GM12878 (cell line): ENCODE data around the gene C11orf65. TPM values are rescaled to one million over a fixed set of nuclear protein-coding genes. Genes with fewer than 3 reads are reported as not detected.

ENCODE experiments used
- ATF7 ChIP-seq: fragments of 450-650 bp; IDR thresholded peaks from 2 replicates; pipeline ENCODE4 v1.6.1; 2016; ENCODE audit warnings: low read depth, mild to moderate bottlenecking
- CHD4 ChIP-seq: fragments of 200-600 bp; sonication (generic); IDR thresholded peaks from 2 replicates; pipeline ENCODE4 v1.6.1; 2016; ENCODE audit warnings: mild to moderate bottlenecking
- JUNB ChIP-seq: IDR thresholded peaks from 2 replicates; pipeline ENCODE4 v1.6.1; 2016; ENCODE audit warnings: antibody characterized with exemption, mild to moderate bottlenecking
- MEF2A ChIP-seq: IDR thresholded peaks from 2 replicates; pipeline ENCODE4 v1.6.1; 2011; ENCODE audit warnings: low read depth, mild to moderate bottlenecking, low read length, moderate library complexity; ENCODE audit not compliant: insufficient read depth
- TBL1XR1 ChIP-seq: IDR thresholded peaks from 2 replicates; pipeline ENCODE4 v1.6.1; 2012; ENCODE audit warnings: low read depth, low read length, improper control_type of control experiment
- polyA plus RNA-seq, 11 experiments: library from polyadenylated mRNA; depleted of rRNA in 4 of 11; unstranded in 6 of 11; stranded (reverse) in 5 of 11; fragments of >200 nt; fragmentation: Nextera tagmentation in 4 of 11; fragmentation: Illumina TruSeq in 1 of 11; extraction: Ambion mirVana in 4 of 11; extraction: Trizol in 1 of 11; gene quantifications; 1 replicate in 1 of 11; 2 replicates in 10 of 11; pipeline versions ENCODE4 v1.2.1 to v1.2.3, GENCODE V29; 2011 to 2016; ENCODE audit warnings: inconsistent platforms in 2 of 11, missing spikeins in 2 of 11, low read depth in 1 of 11
- total RNA-seq, 4 experiments: library from RNA; depleted of rRNA in 3 of 4; stranded (reverse); fragments of >200 nt in 3 of 4; fragmentation: Illumina TruSeq in 1 of 4; extraction: Trizol in 1 of 4; gene quantifications; 2 replicates each; pipeline versions ENCODE4 v1.2.1 to v1.2.3, GENCODE V29; 2013 to 2021
- TF ChIP-seq, protein P1 (sequence below): fragments of 450-650 bp; IDR thresholded peaks from 2 replicates; pipeline ENCODE4 v1.6.1; 2017; ENCODE audit warnings: antibody characterized with exemption, mild to moderate bottlenecking, moderate library complexity
- TF ChIP-seq, protein P2 (sequence below): fragments of 450-650 bp; IDR thresholded peaks from 2 replicates; pipeline ENCODE4 v1.6.1; 2017; ENCODE audit warnings: mild to moderate bottlenecking
- TF ChIP-seq, protein P3 (sequence below): fragments of 450-650 bp; IDR thresholded peaks from 2 replicates; pipeline ENCODE4 v1.6.1; 2018; ENCODE audit warnings: borderline replicate concordance, mild to moderate bottlenecking; ENCODE audit not compliant: partially characterized antibody
- TF ChIP-seq, protein P4 (sequence below): fragments of 450-650 bp; formaldehyde crosslinking; IDR thresholded peaks from 2 replicates; pipeline ENCODE4 v1.4.0; 2020; ENCODE audit warnings: mild to moderate bottlenecking, moderate library complexity
- TF ChIP-seq, protein P5 (sequence below): fragments of 450-650 bp; IDR thresholded peaks from 2 replicates; pipeline ENCODE4 v1.6.1; 2017; ENCODE audit warnings: mild to moderate bottlenecking, moderate library complexity
- TF ChIP-seq, protein P6 (sequence below): fragments of 450-650 bp; IDR thresholded peaks from 2 replicates; pipeline ENCODE4 v1.6.1; 2017; ENCODE audit warnings: borderline replicate concordance

The C11orf65 gene
- total and polyA plus RNA-seq, 10 of the 15 experiments (the other 5 are each of a cell fraction or from before 2014, with no cell fraction given): 0.71 to 2.0 (median 1.2) TPM

DNA sequence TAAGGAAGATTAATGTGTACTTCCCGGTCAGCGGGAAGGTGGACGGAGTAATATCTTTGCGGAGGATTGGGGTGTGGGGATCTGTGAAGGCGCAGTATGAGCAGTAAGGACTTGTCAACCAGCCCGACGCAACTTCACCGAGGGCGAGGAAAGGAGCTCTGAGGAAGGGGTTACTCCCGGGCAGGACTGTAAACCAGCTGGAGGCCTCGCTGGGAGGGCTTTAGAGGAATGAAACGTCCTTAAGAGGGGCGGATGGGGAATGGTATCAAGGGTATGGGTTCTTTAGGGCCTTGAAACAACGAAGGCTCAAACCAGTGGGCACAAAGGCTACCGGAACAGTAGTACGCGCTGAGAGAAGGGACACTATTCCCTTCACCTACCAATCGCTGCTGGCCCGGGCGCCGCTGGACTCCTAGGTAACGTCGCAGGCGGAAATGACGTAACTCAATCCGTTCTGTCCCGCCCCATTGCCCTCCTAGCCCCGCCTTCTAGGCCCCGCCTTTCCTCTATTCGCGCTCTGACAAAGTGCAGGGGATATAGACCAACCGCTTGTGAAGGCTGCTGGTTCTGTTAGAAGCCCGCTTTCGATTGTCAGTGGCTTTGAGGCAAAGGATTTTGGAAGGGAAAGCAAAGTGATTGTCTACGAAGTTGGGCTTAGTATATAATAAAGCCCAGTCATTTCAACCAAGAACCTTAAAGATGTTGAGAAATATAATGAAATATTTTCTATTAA is at the start of gene C11orf65 (continued):
- TF ChIP-seq, protein P1, sequence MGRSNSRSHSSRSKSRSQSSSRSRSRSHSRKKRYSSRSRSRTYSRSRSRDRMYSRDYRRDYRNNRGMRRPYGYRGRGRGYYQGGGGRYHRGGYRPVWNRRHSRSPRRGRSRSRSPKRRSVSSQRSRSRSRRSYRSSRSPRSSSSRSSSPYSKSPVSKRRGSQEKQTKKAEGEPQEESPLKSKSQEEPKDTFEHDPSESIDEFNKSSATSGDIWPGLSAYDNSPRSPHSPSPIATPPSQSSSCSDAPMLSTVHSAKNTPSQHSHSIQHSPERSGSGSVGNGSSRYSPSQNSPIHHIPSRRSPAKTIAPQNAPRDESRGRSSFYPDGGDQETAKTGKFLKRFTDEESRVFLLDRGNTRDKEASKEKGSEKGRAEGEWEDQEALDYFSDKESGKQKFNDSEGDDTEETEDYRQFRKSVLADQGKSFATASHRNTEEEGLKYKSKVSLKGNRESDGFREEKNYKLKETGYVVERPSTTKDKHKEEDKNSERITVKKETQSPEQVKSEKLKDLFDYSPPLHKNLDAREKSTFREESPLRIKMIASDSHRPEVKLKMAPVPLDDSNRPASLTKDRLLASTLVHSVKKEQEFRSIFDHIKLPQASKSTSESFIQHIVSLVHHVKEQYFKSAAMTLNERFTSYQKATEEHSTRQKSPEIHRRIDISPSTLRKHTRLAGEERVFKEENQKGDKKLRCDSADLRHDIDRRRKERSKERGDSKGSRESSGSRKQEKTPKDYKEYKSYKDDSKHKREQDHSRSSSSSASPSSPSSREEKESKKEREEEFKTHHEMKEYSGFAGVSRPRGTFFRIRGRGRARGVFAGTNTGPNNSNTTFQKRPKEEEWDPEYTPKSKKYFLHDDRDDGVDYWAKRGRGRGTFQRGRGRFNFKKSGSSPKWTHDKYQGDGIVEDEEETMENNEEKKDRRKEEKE: no peak
- TF ChIP-seq JUNB (no peak), CHD4 (no peak), ATF7 (peak; percentile 99), MEF2A (0 out of 2 replicates have a peak, but pooled peaks have one; percentile 6), TBL1XR1 (no peak)
- TF ChIP-seq, protein P2, sequence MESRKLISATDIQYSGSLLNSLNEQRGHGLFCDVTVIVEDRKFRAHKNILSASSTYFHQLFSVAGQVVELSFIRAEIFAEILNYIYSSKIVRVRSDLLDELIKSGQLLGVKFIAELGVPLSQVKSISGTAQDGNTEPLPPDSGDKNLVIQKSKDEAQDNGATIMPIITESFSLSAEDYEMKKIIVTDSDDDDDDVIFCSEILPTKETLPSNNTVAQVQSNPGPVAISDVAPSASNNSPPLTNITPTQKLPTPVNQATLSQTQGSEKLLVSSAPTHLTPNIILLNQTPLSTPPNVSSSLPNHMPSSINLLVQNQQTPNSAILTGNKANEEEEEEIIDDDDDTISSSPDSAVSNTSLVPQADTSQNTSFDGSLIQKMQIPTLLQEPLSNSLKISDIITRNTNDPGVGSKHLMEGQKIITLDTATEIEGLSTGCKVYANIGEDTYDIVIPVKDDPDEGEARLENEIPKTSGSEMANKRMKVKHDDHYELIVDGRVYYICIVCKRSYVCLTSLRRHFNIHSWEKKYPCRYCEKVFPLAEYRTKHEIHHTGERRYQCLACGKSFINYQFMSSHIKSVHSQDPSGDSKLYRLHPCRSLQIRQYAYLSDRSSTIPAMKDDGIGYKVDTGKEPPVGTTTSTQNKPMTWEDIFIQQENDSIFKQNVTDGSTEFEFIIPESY: no peak
- TF ChIP-seq, protein P3, sequence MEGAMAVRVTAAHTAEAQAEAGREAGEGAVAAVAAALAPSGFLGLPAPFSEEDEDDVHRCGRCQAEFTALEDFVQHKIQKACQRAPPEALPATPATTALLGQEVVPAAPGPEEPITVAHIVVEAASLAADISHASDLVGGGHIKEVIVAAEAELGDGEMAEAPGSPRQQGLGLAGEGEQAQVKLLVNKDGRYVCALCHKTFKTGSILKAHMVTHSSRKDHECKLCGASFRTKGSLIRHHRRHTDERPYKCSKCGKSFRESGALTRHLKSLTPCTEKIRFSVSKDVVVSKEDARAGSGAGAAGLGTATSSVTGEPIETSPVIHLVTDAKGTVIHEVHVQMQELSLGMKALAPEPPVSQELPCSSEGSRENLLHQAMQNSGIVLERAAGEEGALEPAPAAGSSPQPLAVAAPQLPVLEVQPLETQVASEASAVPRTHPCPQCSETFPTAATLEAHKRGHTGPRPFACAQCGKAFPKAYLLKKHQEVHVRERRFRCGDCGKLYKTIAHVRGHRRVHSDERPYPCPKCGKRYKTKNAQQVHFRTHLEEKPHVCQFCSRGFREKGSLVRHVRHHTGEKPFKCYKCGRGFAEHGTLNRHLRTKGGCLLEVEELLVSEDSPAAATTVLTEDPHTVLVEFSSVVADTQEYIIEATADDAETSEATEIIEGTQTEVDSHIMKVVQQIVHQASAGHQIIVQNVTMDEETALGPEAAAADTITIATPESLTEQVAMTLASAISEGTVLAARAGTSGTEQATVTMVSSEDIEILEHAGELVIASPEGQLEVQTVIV: no peak
- TF ChIP-seq, protein P4, sequence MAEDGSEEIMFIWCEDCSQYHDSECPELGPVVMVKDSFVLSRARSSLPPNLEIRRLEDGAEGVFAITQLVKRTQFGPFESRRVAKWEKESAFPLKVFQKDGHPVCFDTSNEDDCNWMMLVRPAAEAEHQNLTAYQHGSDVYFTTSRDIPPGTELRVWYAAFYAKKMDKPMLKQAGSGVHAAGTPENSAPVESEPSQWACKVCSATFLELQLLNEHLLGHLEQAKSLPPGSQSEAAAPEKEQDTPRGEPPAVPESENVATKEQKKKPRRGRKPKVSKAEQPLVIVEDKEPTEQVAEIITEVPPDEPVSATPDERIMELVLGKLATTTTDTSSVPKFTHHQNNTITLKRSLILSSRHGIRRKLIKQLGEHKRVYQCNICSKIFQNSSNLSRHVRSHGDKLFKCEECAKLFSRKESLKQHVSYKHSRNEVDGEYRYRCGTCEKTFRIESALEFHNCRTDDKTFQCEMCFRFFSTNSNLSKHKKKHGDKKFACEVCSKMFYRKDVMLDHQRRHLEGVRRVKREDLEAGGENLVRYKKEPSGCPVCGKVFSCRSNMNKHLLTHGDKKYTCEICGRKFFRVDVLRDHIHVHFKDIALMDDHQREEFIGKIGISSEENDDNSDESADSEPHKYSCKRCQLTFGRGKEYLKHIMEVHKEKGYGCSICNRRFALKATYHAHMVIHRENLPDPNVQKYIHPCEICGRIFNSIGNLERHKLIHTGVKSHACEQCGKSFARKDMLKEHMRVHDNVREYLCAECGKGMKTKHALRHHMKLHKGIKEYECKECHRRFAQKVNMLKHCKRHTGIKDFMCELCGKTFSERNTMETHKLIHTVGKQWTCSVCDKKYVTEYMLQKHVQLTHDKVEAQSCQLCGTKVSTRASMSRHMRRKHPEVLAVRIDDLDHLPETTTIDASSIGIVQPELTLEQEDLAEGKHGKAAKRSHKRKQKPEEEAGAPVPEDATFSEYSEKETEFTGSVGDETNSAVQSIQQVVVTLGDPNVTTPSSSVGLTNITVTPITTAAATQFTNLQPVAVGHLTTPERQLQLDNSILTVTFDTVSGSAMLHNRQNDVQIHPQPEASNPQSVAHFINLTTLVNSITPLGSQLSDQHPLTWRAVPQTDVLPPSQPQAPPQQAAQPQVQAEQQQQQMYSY (CRISPR knock-in tag): no peak
- TF ChIP-seq, protein P5, sequence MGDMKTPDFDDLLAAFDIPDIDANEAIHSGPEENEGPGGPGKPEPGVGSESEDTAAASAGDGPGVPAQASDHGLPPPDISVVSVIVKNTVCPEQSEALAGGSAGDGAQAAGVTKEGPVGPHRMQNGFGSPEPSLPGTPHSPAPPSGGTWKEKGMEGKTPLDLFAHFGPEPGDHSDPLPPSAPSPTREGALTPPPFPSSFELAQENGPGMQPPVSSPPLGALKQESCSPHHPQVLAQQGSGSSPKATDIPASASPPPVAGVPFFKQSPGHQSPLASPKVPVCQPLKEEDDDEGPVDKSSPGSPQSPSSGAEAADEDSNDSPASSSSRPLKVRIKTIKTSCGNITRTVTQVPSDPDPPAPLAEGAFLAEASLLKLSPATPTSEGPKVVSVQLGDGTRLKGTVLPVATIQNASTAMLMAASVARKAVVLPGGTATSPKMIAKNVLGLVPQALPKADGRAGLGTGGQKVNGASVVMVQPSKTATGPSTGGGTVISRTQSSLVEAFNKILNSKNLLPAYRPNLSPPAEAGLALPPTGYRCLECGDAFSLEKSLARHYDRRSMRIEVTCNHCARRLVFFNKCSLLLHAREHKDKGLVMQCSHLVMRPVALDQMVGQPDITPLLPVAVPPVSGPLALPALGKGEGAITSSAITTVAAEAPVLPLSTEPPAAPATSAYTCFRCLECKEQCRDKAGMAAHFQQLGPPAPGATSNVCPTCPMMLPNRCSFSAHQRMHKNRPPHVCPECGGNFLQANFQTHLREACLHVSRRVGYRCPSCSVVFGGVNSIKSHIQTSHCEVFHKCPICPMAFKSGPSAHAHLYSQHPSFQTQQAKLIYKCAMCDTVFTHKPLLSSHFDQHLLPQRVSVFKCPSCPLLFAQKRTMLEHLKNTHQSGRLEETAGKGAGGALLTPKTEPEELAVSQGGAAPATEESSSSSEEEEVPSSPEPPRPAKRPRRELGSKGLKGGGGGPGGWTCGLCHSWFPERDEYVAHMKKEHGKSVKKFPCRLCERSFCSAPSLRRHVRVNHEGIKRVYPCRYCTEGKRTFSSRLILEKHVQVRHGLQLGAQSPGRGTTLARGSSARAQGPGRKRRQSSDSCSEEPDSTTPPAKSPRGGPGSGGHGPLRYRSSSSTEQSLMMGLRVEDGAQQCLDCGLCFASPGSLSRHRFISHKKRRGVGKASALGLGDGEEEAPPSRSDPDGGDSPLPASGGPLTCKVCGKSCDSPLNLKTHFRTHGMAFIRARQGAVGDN: peak; percentile 35; the same call in 1 of the 2 replicates
- TF ChIP-seq, protein P6, sequence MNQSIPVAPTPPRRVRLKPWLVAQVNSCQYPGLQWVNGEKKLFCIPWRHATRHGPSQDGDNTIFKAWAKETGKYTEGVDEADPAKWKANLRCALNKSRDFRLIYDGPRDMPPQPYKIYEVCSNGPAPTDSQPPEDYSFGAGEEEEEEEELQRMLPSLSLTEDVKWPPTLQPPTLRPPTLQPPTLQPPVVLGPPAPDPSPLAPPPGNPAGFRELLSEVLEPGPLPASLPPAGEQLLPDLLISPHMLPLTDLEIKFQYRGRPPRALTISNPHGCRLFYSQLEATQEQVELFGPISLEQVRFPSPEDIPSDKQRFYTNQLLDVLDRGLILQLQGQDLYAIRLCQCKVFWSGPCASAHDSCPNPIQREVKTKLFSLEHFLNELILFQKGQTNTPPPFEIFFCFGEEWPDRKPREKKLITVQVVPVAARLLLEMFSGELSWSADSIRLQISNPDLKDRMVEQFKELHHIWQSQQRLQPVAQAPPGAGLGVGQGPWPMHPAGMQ: no peak
